Neural cell (in vitro differentiated cells): Measurements from ENCODE around the gene RSPO4. TPM values are rescaled to one million over a fixed set of nuclear protein-coding genes. Genes with fewer than 3 reads are reported as not detected.

Source experiments
- H2AFZ ChIP-seq: fragments of 200-600, 300-800 bp; sonication (generic), shearing (Covaris generic); 2 replicates; pipeline ENCODE4 v1.6.0; 2014; ENCODE audit warnings: low read depth, mild to moderate bottlenecking, antibody characterized with exemption, low read length, moderate library complexity
- H3F3A ChIP-seq: fragments of 200-600 bp; shearing (Covaris generic); 2 replicates; pipeline ENCODE4 v1.6.1; 2016; ENCODE audit warnings: mild to moderate bottlenecking, moderate library complexity, mixed read lengths, antibody characterized with exemption, low read length; ENCODE audit not compliant: insufficient read depth, poor library complexity, severe bottlenecking
- H3K27ac ChIP-seq: fragments of 200-600, 300-800 bp; sonication (generic), shearing (Covaris generic); 2 replicates; pipeline ENCODE4 v1.5.1; 2014; ENCODE audit warnings: mild to moderate bottlenecking, low read length, moderate library complexity
- H3K27me3 ChIP-seq: fragments of 300-800, 200-600 bp; sonication (generic), shearing (Covaris generic); 2 replicates; pipeline ENCODE4 v1.6.0; 2014; ENCODE audit warnings: mild to moderate bottlenecking, low read depth, low read length, moderate library complexity; ENCODE audit not compliant: insufficient read depth
- H3K36me3 ChIP-seq: fragments of 300-800, 200-600 bp; sonication (generic), shearing (Covaris generic); 2 replicates; pipeline ENCODE4 v1.5.1; 2014; ENCODE audit warnings: mild to moderate bottlenecking, antibody characterized with exemption, low read length, moderate library complexity; ENCODE audit not compliant: insufficient read depth
- H3K4me2 ChIP-seq: fragments of 300-800, 200-600 bp; sonication (generic), shearing (Covaris generic); 2 replicates; pipeline ENCODE4 v1.6.0; 2014; ENCODE audit warnings: mild to moderate bottlenecking, low read length
- H3K4me3 ChIP-seq: fragments of 300-800, 200-600 bp; sonication (generic), shearing (Covaris generic); 2 replicates; pipeline ENCODE4 v1.5.1; 2014; ENCODE audit warnings: mild to moderate bottlenecking, low read length, moderate library complexity
- H3K79me2 ChIP-seq: fragments of 200-600 bp; shearing (Covaris generic); replicated peaks from 2 replicates; pipeline ENCODE4 v1.6.0; 2014; ENCODE audit warnings: mild to moderate bottlenecking, low read length, moderate library complexity; ENCODE audit not compliant: insufficient read depth
- H3K9ac ChIP-seq: fragments of 300-800, 200-600 bp; sonication (generic), shearing (Covaris generic); 2 replicates; pipeline ENCODE4 v1.6.1; 2016; ENCODE audit warnings: mild to moderate bottlenecking, low read length, mixed read lengths
- H3K9me2 ChIP-seq: fragments of 200-600 bp; shearing (Covaris generic); 2 replicates; pipeline ENCODE4 v1.6.1; 2016; ENCODE audit warnings: mild to moderate bottlenecking, low read length, mixed read lengths; ENCODE audit not compliant: insufficient read depth
- H3K9me3 ChIP-seq: fragments of 200-600, 300-800 bp; sonication (generic), shearing (Covaris generic); 2 replicates; pipeline ENCODE4 v1.6.1; 2016; ENCODE audit warnings: mild to moderate bottlenecking, mixed run types, low read length, moderate library complexity, mixed read lengths
- H4K20me1 ChIP-seq: fragments of 200-600 bp; shearing (Covaris generic); 2 replicates; pipeline ENCODE4 v1.6.1; 2016; ENCODE audit warnings: mild to moderate bottlenecking, mixed run types; ENCODE audit not compliant: insufficient read depth
- EP300 ChIP-seq: fragments of 450-650 bp; conservative IDR thresholded peaks from 2 replicates; pipeline ENCODE4 v1.6.1; 2014; ENCODE audit warnings: antibody characterized with exemption, mild to moderate bottlenecking, moderate library complexity; ENCODE audit not compliant: poor library complexity, severe bottlenecking
- EZH2 ChIP-seq: fragments of 200-600, 300-800 bp; shearing (Covaris generic), sonication (generic); IDR thresholded peaks from 2 replicates; pipeline ENCODE4 v1.6.1; 2014; ENCODE audit warnings: antibody characterized with exemption, low read length, borderline replicate concordance, mild to moderate bottlenecking; ENCODE audit not compliant: insufficient read depth, poor library complexity, severe bottlenecking
- MXI1 ChIP-seq: fragments of 450-650 bp; conservative IDR thresholded peaks from 2 replicates; pipeline ENCODE4 v1.6.1; 2014; ENCODE audit warnings: antibody characterized with exemption, mild to moderate bottlenecking; ENCODE audit not compliant: poor library complexity, severe bottlenecking
- POLR2AphosphoS5 ChIP-seq: IDR thresholded peaks from 2 replicates; pipeline ENCODE4 v1.6.1; 2012
- RAD21 ChIP-seq: fragments of 450-650 bp; conservative IDR thresholded peaks from 2 replicates; pipeline ENCODE4 v1.6.1; 2014; ENCODE audit warnings: antibody characterized with exemption, mild to moderate bottlenecking, moderate library complexity
- SMC3 ChIP-seq: fragments of 450-650 bp; conservative IDR thresholded peaks from 2 replicates; pipeline ENCODE4 v1.6.1; 2014; ENCODE audit warnings: antibody characterized with exemption, mild to moderate bottlenecking, moderate library complexity; ENCODE audit not compliant: poor library complexity
- TAF1 ChIP-seq: IDR thresholded peaks from 2 replicates; pipeline ENCODE4 v1.6.1; 2012; ENCODE audit warnings: low read depth
- polyA plus RNA-seq: library from polyadenylated mRNA; depleted of rRNA; stranded (reverse); fragments of >200 nt; gene quantifications from 2 replicates; pipeline ENCODE4 v1.2.3, GENCODE V29; 2014
- TF ChIP-seq, protein P1 (sequence below): IDR thresholded peaks from 2 replicates; pipeline ENCODE4 v1.6.1; 2012; ENCODE audit warnings: borderline replicate concordance
- TF ChIP-seq, protein P2 (sequence below): fragments of 450-650 bp; IDR thresholded peaks from 2 replicates; pipeline ENCODE4 v1.5.1; 2014; ENCODE audit warnings: antibody characterized with exemption, mild to moderate bottlenecking, moderate library complexity; ENCODE audit not compliant: poor library complexity, severe bottlenecking

The RSPO4 gene
- polyA plus RNA-seq, 1 donor from 2014 or later: 0.19 TPM

GRCh38 chr20:1020614-1021013 is 18.5 kb upstream of the RSPO4 start:
- Histone ChIP-seq H3K36me3 (no peaks in the 10 kb centered on the region), H4K20me1 (no peaks in the 10 kb centered on the region), H3K27ac (no peak overlapping the region), H3K4me3 (no peak overlapping the region), H3F3A (no peaks in the 10 kb centered on the region), H3K79me2 (no peaks in the 10 kb centered on the region), H3K27me3 (no peaks in the 10 kb centered on the region), H3K9me2 (no peaks in the 10 kb centered on the region), H3K4me2 (no peak overlapping the region), H3K9me3 (no peaks in the 10 kb centered on the region), H2AFZ (no peak overlapping the region), H3K9ac (no peak overlapping the region)
- TF ChIP-seq EZH2 (no peak), POLR2AphosphoS5 (no peak), EP300 (no peak), MXI1 (no peak), RAD21 (no peak), TAF1 (no peak), SMC3 (no peak)
- TF ChIP-seq, protein P1, sequence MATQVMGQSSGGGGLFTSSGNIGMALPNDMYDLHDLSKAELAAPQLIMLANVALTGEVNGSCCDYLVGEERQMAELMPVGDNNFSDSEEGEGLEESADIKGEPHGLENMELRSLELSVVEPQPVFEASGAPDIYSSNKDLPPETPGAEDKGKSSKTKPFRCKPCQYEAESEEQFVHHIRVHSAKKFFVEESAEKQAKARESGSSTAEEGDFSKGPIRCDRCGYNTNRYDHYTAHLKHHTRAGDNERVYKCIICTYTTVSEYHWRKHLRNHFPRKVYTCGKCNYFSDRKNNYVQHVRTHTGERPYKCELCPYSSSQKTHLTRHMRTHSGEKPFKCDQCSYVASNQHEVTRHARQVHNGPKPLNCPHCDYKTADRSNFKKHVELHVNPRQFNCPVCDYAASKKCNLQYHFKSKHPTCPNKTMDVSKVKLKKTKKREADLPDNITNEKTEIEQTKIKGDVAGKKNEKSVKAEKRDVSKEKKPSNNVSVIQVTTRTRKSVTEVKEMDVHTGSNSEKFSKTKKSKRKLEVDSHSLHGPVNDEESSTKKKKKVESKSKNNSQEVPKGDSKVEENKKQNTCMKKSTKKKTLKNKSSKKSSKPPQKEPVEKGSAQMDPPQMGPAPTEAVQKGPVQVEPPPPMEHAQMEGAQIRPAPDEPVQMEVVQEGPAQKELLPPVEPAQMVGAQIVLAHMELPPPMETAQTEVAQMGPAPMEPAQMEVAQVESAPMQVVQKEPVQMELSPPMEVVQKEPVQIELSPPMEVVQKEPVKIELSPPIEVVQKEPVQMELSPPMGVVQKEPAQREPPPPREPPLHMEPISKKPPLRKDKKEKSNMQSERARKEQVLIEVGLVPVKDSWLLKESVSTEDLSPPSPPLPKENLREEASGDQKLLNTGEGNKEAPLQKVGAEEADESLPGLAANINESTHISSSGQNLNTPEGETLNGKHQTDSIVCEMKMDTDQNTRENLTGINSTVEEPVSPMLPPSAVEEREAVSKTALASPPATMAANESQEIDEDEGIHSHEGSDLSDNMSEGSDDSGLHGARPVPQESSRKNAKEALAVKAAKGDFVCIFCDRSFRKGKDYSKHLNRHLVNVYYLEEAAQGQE: no peak
- TF ChIP-seq, protein P2, sequence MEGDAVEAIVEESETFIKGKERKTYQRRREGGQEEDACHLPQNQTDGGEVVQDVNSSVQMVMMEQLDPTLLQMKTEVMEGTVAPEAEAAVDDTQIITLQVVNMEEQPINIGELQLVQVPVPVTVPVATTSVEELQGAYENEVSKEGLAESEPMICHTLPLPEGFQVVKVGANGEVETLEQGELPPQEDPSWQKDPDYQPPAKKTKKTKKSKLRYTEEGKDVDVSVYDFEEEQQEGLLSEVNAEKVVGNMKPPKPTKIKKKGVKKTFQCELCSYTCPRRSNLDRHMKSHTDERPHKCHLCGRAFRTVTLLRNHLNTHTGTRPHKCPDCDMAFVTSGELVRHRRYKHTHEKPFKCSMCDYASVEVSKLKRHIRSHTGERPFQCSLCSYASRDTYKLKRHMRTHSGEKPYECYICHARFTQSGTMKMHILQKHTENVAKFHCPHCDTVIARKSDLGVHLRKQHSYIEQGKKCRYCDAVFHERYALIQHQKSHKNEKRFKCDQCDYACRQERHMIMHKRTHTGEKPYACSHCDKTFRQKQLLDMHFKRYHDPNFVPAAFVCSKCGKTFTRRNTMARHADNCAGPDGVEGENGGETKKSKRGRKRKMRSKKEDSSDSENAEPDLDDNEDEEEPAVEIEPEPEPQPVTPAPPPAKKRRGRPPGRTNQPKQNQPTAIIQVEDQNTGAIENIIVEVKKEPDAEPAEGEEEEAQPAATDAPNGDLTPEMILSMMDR: no peak

- no peaks in the 10 kb centered on the region for H3K9me3 ChIP-seq
- no peak overlapping the region for H2AFZ ChIP-seq
- no peaks in the 10 kb centered on the region for H3K9me2 ChIP-seq
- no peaks in the 10 kb centered on the region for H4K20me1 ChIP-seq
- no peak overlapping the region for H3K4me3 ChIP-seq
- no peak overlapping the region for H3K4me2 ChIP-seq
- no peak overlapping the region for H3K27ac ChIP-seq
- no peaks in the 10 kb centered on the region for H3K36me3 ChIP-seq
- H3K27me3 ChIP-seq: no peaks in the 10 kb centered on the region
- H3K9ac ChIP-seq: no peak overlapping the region
- TF ChIP-seq RAD21 (no peak), SMC3 (no peak), MXI1 (no peak)
- TF ChIP-seq, protein P2: no peak
- H3K79me2 ChIP-seq: no peaks in the 10 kb centered on the region
- no peaks in the 10 kb centered on the region for H3F3A ChIP-seq
Observed at GRCh38 chr20:1019344-1019743, 17.2 kb upstream of the RSPO4 start.
